ENCODE measurements around the gene CD300A.

The CD300A gene

DNA sequence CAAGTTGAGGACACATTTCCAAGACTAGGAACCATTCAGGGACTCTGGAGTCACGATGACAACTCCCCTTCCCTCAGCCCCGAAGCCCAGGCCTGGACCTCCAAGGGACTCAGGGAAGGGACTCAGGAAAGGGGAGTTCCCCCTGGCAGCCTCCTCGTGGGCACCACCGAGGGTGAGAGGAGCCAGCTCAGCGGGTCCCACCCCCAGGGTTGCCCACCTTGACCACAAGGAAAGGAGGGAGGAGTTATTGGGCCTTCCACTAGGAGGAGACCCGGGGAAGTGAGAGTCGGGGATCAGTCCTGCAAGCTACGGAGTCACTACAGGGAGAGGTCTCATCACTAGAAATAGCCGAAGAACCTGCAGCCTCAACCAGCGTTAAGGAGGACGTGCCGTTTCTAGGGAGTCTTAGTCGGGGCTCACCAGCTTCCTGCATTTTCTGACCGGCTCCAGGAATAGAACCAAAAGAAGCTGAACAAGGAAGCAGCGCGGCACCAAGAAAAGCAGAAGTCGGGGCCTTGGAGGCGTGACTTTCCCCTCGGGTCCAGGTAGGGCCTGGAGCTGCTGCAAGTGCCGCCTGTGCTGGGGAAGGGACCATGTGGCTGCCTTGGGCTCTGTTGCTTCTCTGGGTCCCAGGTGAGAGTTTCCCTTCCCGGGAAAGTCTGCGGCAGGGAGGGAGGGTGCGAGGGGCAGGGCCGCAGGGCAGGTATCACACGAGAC is at the start of gene CD300A:
TSS of gene CD300A (plus strand) at position 524 of the 717 bp plus-strand sequence. CDS start at position 594, 70 bp downstream.
- DNase-seq (ENCODE audit: low spot score): no peak

DNA sequence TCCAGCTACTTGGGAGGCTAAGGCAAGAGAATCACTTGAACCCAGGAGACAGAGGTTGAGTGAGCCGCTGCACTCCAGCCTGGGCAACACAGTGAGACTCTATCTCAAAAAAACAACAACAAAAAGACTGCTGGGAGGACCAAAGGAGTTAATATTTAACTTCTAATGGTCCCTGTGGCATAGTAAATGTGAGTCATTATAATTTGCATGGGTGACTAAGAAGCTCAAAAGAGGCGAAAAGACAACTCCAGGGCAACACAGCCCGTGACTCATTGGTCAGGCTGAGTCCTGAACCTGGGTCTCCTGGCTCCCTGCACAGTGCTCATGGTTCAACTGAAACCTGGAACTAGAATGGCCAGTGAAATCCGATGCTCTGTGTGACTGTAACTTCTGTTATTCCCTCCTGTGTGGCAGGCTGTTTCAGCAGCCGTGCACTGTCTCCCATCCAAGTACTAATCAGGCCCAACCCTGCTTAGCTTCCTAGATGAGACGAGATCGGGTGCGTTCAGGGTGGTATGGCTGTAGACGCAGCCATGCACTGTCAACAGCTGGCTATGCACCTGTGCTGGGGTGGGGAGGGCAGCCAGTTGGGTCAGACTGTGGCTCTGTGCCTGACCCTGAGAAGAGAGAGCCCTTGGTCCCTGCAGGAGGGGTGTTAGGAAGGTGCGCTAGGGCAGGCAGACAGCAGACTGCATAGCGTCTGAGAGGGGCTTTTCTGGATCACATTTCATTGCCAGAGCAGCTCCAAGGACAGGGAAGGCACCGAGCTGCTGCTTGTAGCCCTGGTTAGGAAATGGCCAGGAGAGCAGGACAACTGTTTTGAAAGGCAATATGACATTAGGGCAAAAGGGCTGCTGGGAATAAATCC is 49.0 kb upstream of the CD300A start:
- DNase-seq (ENCODE audit: low spot score): no peak

- DNase-seq (ENCODE audit: low spot score): no peak
Measured at GRCh38 chr17:74419928-74420411, 46.5 kb upstream of the CD300A start.

- no peak for DNase-seq (ENCODE audit: low spot score)
Measured at GRCh38 chr17:74424117-74424516, 42.3 kb upstream of the CD300A start.

DNA sequence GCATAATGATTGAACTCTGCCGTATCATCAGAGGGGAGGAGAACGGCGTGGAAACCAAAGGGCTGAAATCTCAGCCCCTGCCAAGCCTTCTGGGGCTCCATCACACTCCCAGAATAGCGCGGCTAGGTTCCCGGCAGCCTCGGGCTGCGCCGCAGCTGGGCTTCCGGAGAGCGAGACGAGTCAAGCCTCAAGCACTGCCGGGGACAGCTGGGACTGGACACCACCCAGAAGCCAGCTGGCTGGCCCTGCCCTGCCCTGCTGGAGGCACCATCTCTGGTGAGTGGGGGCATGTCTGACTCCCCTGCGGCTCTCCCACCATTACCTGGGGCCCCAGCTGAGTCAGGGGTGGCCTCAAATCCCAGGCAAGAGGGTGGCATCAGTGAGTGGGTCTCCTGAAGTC is 41.8 kb upstream of the CD300A start:
- DNase-seq (ENCODE audit: low spot score): no peak

DNA sequence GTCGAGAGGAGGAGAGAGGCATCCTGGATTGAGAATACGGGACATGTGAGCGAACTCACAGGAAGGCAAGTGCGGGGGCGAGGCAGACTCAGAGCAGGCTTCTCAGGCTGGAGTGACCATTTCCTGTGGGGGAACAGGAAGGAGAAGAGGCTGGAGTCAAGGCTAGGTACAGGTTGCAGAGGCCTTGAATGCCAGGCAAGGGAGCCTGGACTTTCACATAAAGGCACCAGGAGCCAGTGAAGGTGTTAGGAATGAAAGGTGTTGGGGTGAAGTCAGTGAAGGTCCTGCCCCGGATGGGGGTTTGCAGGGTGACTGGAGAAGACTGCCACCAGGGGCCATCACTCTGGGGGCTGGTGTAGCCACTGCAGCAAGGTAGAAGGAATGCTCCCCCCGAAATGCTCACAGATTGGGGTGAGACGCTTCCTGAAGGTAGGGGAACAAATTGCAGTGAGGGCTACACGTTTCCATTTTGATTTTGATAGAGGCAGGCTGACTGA is 39.8 kb upstream of the CD300A start:
- no peak for DNase-seq (ENCODE audit: low spot score)

DNA sequence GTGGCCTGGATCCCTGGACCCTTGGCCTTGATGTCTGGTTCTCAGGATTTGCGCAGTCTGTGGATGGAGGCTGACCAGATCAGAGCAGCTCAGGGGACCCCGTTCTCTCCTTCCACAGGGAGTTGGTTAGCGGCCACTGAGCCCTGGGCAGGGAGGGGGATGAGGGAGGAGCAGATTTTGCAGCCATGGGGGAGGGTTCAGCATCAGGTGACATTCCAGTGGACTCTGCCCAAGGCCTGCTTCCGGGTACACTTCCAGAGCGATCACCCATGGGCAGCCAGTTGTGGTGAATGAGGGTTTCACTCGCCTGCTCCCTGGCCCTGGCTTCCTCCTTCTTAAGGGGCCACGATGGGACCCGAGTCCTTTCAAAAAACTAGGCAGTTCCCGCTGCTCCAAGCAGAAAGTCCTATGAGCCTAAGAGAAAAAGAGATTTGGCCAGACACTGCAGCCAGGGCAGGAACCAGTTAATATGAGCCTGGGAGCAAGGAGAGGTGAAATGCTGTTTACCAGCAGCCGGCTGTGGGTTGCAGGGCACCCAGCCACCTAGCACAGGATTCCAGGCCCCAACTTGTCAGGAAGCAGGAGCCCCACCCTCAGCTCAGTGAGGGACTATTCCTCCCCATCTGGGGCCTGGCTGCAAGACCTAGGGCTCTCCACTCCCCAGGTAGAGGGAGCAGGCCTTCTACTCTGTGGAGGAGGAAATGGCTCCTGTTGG is 39.2 kb upstream of the CD300A start:
- no peak for DNase-seq (ENCODE audit: low spot score)

DNA sequence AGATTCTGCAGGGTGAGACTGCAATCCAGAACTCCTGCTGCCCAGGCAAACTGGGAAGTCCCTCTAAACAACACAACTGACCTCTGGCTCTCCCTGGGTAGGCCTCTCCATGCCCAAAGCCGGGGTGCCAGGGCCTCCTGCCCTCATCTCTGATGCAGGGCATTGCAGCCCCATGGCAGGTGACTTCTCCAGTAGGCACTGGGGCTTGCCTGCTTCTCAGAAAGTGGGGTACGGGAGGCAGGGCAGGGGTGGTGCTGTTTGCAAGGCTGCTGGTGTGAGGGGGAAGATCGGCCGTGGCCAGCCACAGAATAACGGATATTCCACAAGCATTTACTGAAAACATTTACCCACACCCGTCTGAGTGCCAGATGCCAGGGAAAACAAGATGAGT is 38.7 kb upstream of the CD300A start:
- DNase-seq (ENCODE audit: low spot score): no peak

DNA sequence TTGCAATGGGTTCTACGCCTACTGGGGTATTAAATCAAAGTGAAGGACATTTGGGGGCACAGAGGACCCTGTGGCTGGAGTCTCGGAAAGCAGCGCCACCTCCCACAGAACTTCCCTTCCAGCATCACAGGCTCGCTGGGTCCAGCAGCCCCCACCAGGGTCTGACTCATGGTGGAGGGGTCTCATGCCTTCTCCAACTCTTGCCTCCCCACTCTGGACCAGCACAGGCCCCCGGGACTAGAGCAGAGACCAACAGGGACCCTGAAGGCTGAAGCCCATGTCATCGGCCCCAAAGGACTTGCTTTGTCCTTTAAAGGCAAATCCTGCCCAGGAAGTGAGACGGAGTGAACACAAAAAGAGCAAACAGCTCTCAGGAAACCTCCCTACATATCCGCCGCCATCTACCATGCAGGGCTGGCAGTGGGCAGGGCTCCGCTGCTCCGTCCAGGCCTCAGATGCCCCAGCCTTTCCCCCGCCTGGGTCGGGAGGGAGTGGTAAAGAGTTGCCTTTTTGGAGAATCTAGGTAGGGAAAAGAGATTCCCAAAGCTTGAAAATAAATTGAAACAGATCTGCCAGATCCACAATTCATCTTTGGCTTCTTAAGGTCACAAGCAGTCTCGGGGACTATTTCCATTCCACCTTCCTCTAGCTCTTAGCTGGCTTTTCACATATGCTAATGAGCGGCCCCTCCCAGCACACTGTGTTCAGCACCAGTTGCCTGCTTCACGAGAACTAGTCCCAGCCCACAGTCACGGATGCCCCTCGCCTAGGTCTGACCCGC is 36.6 kb upstream of the CD300A start:
- no peak for DNase-seq (ENCODE audit: low spot score)

- no peak for DNase-seq (ENCODE audit: low spot score)
Measured at GRCh38 chr17:74430385-74430705, 36.1 kb upstream of the CD300A start.

DNA sequence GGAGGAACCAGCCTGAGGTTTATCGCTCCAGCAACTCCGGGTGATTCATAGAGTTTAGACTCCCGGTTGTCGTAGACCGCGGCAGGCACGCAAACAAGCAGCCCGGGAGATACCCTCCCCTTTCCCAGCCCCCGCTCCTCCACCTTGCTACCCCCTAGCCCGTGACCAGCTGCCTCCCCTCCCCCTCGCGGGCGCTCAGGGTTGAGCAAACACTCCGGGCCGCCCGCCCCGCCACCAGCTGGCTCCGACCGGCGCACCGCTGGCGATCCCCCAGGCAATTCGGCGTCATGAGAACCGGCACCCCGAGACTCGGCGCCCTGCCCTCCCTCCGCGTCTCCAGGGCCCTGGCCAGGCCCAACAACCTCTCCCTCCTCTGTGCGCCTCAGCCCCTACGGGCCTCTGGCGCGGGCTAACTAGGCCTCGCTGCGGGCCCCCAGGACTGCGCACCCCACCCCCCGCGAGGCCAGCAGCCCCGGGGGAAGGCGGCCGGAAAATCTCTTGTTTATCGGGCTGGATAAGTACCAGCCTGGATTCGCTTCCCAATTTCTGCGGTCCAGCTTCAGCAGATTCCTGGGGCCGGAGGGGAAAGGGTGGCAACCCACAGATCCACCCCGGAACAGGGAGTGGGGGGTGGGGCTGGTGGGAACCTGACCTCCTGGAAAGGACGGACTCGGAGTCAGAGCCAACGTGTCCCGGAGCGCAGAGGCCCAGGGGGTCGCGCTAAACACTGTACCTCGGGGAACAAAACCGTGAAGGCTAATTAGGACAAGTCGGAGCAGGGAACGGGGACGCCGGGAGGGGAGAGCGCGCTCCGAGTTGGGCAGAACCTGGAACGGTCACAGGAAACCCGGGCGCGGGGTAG is 35.5 kb upstream of the CD300A start:
- DNase-seq (ENCODE audit: low spot score): peak; percentile 50

GRCh38 chr17:74431568-74432423 is 34.6 kb upstream of the CD300A start, which contains the start of gene GPRC5C:
GPRC5C (plus strand) TSS chr17:74432088; CDS start chr17:74439777, 7,689 bp downstream.
- DNase-seq (ENCODE audit: low spot score): no peak

DNA sequence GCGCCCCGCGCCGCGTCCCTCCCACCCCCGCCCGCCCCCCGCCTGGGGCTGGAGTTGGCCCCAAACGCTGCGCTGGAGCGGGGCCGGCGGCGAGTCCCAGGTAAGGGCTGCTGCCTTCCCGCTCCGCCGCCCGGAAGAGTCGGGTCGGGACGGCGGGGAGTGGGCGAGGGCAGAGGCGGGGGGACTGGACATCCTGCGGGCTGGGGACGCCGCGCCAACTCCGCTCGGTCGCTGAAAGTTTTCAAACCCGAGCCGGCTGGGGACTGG is 34.1 kb upstream of the CD300A start:
- DNase-seq (ENCODE audit: low spot score): no peak

DNA sequence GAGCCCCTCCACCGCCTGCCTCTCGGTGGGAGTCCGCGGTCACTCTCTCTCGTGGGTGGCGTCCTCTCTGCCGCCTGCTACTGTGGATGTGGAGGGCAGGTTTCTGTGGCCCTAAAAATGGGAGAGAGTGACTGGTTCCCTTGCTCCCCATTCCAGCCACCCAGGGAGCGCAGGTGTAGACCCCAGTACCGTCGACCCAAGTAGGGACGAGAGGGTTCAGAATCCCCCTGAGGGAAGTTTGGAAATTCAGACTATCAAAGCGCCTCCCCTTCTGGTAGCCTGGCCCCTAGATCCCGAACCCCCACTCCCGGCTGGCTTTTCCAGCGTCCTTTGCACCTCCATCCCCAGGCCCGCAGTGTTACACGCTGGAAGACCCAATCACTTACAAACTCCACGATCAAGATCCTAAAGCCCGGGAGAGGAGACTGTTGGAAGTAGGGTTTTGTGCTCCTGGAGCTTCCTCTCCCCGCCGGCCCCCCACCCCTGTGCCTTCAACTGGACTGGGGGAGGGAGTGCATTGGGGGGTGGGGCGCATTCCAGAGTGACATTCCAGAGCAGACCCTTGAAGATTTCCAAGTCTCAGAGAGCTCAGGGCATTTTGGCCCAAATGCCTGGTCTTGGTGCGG is 33.6 kb upstream of the CD300A start:
- DNase-seq (ENCODE audit: low spot score): no peak

DNA sequence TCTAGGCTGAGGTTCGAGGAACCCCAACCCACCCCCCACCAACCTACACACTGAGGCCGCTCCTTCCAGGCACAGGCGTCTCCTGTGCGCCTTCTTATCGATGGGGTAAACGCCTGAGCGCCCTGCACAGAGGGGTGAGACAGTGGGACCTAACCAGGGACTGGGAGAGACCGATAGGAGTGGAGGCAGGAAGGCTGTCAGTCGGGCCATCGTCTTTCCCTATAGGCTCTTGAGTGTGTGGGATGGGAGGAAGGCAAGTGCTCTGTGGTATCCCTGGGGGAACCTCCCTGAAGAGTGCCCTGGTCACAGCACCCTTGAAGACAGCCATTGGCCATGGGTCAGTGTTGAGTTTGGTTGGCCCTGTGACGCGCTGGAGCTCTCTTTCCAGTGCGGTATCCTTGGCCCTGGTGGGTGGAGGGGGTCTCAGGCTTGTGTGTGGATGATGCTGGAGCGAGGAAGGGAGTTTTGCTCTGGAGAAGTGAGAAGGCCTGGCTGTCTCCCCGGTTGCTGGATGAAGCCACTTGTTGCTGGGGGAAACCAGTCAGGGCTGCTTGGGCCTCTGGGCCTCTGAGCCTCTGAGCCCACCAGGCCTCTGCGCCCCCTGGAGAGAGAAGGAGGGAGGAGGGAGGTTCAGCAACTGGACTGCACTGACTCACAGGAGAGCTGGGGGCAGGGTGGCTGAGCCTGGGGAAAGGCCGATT is 32.9 kb upstream of the CD300A start:
- DNase-seq (ENCODE audit: low spot score): no peak

DNA sequence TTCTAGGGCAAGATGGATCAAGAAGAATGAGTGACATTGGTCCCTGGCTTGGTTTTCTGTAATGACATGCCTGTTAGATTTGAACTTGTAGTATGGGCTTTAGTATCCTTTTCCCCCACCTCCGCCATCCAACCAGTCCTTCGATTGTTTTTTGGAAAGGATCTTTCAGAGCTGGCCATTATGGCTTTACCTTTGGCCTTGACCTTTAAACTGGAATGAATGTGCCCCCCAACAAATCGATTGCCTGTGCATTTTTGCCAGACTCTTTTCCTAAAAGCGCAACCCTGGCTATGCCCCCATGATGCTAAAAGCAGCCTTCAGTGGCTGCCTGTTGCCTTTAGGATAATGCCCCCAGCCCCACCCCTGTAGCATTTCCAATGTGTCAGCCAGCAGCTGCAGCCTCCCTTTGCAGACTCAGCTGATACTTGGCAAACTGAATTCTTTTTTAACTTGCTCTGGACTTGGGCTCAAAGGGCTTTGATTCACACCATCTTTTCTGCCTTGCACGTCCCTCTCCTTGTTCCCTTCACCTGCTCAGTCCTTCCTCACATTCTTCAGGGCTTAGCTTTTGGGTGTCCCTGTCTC is 30.6 kb upstream of the CD300A start:
- DNase-seq (ENCODE audit: low spot score): no peak

DNA sequence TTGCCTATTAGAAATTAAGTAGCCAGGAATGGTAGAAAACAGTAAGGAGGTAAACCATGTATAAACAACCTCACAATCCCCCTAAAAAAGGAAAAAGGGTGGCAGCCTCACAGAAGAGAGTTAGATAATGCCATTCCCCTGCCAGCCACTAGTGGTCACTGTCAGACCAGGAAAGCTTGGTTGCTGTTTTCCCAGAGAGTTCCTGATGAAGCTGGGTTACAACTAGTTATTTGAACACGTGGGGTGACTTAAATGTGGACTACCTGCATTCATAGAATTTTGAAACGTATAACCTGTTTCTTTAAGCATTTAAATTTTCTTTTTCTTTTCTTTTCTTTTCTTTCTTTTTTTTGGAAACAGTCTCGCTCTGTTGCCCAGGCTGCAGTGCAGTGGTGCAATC is 28.7 kb upstream of the CD300A start:
- no peak for DNase-seq (ENCODE audit: low spot score)

All from GM03348 (cell line).